Fibroblast of the aortic adventitia (primary cell): ENCODE measurements around the gene USP2. TPM values are rescaled to one million over a fixed set of nuclear protein-coding genes. Genes with fewer than 3 reads are reported as not detected.
A peak's percentile ranks its signal among the peaks of the same experiment; 100 is the strongest.

Source experiments
- DNase-seq: peaks from one replicate; pipeline ENCODE4 v3.0.0-alpha.2; 2010; ENCODE audit warnings: low read depth
- H3K4me3 ChIP-seq: 2 replicates; pipeline ENCODE4 v1.5.1; 2011; ENCODE audit warnings: low read depth, mild to moderate bottlenecking, control low read depth, low read length, moderate library complexity
- total RNA-seq: library from RNA; depleted of rRNA; stranded (reverse); fragments of >200 nt; gene quantifications from 2 replicates; pipeline ENCODE4 v1.2.3, GENCODE V29; 2012; ENCODE audit warnings: low replicate concordance
- TF ChIP-seq, protein P1 (sequence below): IDR thresholded peaks from 2 replicates; pipeline ENCODE4 v1.5.1; 2011; ENCODE audit warnings: mild to moderate bottlenecking, low read length, control low read depth, inconsistent platforms; ENCODE audit not compliant: insufficient read depth

Gene USP2
- total RNA-seq, 1 donor = 0.36 TPM

DNA sequence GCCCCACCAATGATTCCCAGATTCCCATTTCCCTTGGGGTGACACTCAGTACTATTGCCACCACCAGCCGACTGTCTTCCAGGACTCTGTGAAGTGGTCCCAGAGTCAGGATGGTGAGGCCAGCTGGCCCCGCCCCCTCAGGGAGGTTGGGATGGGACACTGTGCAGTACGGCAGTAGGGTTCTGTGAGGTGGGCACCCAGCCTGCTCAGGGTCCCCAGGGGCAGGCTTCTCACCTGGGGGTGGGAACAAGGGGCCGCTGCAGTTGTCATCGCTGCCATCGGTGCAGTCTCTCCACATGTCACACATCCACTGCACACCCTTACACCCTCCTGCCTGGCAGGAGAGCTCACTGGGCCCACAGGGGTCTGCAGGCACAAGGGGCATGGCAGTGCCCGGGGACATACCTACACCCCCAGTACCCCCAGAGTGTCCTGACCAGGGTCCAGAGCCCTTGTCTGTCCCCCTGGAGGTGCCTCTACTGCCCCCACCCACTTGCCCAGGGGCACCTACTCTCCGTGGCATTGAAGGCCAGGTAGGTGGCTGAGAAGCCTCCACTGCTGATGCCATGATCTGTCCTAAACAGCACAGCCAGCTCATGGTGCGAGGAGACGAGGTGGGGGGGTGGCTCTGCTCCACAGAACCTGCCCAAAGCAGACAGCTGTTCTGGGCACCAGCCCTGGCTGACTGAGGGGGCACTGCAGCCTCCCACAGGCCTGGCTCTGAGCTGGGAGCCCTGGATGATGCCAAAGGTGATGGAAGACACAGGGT, 38.9 kb downstream of the USP2 start:
- no peak overlapping the region for H3K4me3 ChIP-seq
- TF ChIP-seq, protein P1, sequence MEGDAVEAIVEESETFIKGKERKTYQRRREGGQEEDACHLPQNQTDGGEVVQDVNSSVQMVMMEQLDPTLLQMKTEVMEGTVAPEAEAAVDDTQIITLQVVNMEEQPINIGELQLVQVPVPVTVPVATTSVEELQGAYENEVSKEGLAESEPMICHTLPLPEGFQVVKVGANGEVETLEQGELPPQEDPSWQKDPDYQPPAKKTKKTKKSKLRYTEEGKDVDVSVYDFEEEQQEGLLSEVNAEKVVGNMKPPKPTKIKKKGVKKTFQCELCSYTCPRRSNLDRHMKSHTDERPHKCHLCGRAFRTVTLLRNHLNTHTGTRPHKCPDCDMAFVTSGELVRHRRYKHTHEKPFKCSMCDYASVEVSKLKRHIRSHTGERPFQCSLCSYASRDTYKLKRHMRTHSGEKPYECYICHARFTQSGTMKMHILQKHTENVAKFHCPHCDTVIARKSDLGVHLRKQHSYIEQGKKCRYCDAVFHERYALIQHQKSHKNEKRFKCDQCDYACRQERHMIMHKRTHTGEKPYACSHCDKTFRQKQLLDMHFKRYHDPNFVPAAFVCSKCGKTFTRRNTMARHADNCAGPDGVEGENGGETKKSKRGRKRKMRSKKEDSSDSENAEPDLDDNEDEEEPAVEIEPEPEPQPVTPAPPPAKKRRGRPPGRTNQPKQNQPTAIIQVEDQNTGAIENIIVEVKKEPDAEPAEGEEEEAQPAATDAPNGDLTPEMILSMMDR = no peak
- DNase-seq = no peak

DNA sequence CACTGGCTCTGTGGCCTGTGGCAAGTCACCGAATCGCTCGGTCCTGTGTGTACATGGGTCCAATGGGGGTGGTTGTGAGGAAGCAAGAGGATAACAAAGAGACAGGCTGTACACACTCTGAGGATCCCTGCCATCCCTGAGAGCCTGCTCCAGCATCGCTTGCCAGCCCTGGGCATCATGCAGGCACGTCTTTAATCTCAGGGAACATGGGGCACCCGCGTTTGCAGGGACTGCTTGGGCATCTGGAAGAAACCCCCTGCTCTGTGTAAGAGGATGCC, 39.5 kb downstream of the USP2 start:
- no peak overlapping the region for H3K4me3 ChIP-seq
- TF ChIP-seq, protein P1 = no peak
- no peak for DNase-seq

DNA sequence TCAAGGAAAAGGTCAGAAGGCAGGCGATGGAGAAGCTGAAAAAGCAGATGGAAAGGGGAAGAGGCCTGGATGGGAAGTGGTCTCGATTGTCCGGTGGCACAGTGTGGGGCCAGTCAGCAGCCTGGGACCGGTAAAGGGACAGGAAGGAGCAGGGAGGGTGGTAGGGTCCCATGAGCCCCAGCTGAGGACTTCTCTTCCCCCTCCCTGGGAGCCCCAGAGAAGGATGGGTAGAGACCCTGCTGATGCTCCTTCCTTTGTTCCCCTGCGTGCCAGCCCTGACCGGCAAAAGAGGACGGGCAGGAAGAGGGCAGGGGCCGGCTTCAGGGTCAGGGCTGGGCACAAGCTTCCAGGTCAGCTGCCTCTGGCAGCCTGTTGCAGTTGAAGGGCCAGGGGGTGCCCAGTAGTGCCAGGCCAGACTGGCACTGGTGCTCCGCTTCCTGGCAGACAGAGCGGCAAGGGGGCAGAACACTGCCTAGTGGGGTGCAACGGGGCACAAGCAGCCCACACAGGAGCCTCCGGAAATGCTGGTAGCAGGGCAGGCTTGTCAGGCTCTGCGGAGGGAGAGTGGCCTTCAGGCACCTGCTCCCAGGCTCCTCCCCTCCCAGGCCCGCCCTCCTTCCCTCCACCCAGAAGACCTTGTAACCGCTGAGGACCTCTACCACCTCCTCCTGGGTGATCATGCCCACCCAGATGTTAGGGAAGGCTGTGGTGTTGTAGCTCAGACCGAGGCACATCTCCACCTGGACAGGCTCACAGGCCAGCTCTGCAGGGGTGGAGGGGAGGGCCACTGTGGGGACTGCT, 40.1 kb downstream of the USP2 start:
- TF ChIP-seq, protein P1 = no peak
- DNase-seq = no peak
- no peak overlapping the region for H3K4me3 ChIP-seq

DNA sequence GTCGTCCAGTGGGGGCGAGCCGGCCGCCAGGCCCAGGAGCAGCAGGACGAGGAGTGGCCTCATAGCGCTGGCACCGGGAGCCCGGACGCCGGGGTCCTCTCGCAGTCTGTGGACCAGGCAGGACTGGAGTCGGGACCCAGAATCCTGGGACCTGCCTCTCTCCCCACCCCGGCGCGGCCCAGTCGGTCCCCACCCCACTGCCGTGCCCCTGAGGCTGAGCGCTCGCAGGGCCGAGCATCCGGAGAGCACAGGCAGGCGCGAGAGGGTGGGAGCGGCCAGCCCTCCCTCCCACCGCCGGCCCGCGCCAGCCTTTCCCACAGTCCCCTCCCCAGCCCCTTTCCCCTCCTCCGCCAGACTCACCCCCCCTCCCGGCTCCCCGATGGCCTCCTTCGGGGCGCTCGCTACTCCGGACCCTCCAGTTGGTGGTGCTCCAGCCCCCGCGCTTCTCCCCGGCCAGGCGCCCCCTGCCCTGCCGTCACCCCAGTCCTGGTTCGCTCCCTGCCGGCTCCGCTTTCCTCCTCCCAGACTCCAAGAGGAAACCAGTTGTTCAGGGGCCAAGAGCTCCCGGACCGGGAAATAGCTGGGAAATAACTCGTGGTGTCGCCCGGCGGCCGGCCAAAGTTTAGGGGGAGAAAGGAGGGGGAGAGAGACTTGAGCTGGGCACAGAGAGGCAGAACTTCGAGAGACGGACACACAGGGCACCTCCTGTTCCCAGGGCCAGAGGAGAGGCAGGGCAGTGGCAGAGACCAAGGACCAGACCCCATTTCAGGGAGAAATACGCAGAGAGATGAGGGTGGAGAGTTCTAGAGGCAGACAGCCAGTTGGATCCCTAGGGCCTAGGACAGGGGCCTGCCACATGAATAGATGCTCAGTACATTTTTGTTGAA, 40.9 kb downstream of the USP2 start, which contains the start of gene C1QTNF5:
C1QTNF5 (minus strand) TSS at position 549 of the 887 bp plus-strand sequence; CDS start at position 63, 486 bp downstream.
- peak; percentile 85 for DNase-seq
- H3K4me3 ChIP-seq = peak within 1 kb of the TSS; percentile 71
- TF ChIP-seq, protein P1 = no peak

DNA sequence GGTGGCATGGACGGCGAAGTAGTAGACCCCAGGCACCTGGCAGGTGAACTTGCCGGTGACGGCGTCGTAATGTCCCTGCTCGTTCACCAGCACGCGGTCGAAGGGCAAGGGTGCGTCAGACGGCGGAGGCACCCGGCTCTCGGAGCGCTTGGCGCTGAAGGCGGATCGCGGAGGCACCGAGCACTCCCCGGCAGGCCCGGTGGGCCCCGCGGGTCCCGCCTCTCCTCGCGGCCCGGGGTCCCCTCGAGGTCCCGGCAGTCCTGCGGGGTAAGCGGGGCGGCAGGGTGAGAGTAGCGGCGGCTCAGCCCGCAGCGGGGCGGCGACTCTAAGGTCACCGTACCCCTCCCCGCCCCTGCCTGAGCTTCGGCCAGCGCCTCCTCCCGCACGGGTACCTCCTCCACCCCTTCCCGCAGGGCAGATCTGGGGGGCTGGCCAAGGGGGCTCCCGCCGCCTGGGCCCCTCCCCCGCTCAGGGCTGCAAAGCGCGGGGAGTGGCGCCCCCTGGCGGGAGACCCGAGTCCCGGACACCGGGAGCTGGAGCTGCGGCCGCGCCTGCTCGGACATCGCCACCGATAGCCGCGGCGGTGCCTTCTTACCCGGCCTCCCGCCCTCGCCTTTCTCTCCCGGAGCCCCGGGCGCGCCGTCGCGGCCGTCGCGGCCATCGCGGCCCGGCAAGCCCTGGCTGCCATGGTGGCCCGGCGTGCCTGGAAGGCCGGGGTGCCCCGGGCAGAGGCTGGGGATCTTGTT, 41.7 kb downstream of the USP2 start:
- DNase-seq = peak; percentile 57
- TF ChIP-seq, protein P1 = peak; percentile 78
- H3K4me3 ChIP-seq = peak overlapping the region; percentile 71
